HCT116 (cell line): Measurements from ENCODE around the gene SLC4A5. TPM values are rescaled to one million over a fixed set of nuclear protein-coding genes. Genes with fewer than 3 reads are reported as not detected.
"Not testable (repeated sequence)": the region's sequence is repeated elsewhere in the genome, so short reads cannot be mapped to it uniquely, and the experiment has no call there.

Experiments used
- ATAC-seq: fragments of 200-7000 bp; cut with Tn5 transposase; 2 replicates; pipeline ENCODE4 v1.9.1; 2020; ENCODE audit warnings: mild to moderate bottlenecking, moderate library complexity
- BruUV-seq: library from RNA; stranded (reverse); fragments of 400-500 nt; replicated peaks from 2 replicates; lab custom pipeline; 2021; lab: Mats Ljungman, UMichigan
- CTCF ChIA-PET: fragments of 300-600 bp; sonication (Branson Sonifier 250); formaldehyde crosslinking; loops from one replicate; lab custom pipeline; 2021; ENCODE audit warnings: antibody characterized with exemption; lab: Charles Lee
- POLR2A ChIA-PET: fragments of 300-600, 350-600 bp; sonication (Branson Sonifier 250); formaldehyde crosslinking; loops from one replicate; lab custom pipeline; 2021; ENCODE audit warnings: antibody characterized with exemption; lab: Charles Lee
- RAD21 ChIA-PET, 2 experiments: fragments of 300-600 bp; sonication (Branson Sonifier 250); formaldehyde crosslinking; loops; one replicate each; lab custom pipeline; 2023; ENCODE audit warnings: low total read pairs in 2 of 2; ENCODE audit not compliant: uncharacterized antibody in 2 of 2, unreplicated experiment in 2 of 2, low non-redundant PET in 1 of 2; lab: Charles Lee
- DNase-seq: peaks from one replicate; pipeline ENCODE4 v3.0.0-alpha.2; 2010; ENCODE audit warnings: low read depth, low spot score
- H2AFZ ChIP-seq: fragments of 200-600 bp; shearing (Covaris generic), sonication (generic); 2 replicates; pipeline ENCODE4 v1.6.1; 2017; ENCODE audit warnings: low read depth, mixed run types, mixed read lengths, antibody characterized with exemption, low read length; ENCODE audit not compliant: poor library complexity, severe bottlenecking
- H3K27ac ChIP-seq: 2 replicates; pipeline ENCODE4 v1.5.1; 2012; ENCODE audit warnings: low read depth, low read length
- H3K27me3 ChIP-seq: fragments of 200-600 bp; sonication (generic); 2 replicates; pipeline ENCODE4 v1.6.1; 2016; ENCODE audit warnings: mixed run types, low read length, mixed read lengths; ENCODE audit not compliant: insufficient read depth
- H3K36me3 ChIP-seq, 2 experiments: fragments of 200-500 bp in 1 of 2; fragments of 200-600 bp in 1 of 2; sonication (Bioruptor generic) in 1 of 2; sonication (generic) in 1 of 2; 2 replicates each; pipeline versions ENCODE4 v1.5.1 to v1.6.1; 2014 to 2016; ENCODE audit warnings: low read length in 2 of 2, inconsistent platforms in 1 of 2, mixed read lengths in 1 of 2, mixed run types in 1 of 2; ENCODE audit not compliant: insufficient read depth in 2 of 2, control insufficient read depth in 1 of 2
- H3K4me1 ChIP-seq, 2 experiments: fragments of 200-600 bp in 1 of 2; sonication (generic) in 1 of 2; 2 replicates each; pipeline versions ENCODE4 v1.5.1 to v1.6.1; 2012 to 2017; ENCODE audit warnings: low read length in 2 of 2, inconsistent platforms in 1 of 2, mild to moderate bottlenecking in 1 of 2, mixed read lengths in 1 of 2, mixed run types in 1 of 2, moderate library complexity in 1 of 2; ENCODE audit not compliant: insufficient read depth in 2 of 2, control insufficient read depth in 1 of 2
- H3K4me2 ChIP-seq: fragments of 200-600 bp; sonication (generic); 2 replicates; pipeline ENCODE4 v1.6.1; 2017; ENCODE audit warnings: mixed run types, low read length, mixed read lengths
- H3K4me3 ChIP-seq, 2 experiments: fragments of 200-600 bp in 1 of 2; sonication (generic) in 1 of 2; replicated peaks in 1 of 2; 2 replicates each; pipeline ENCODE4 v1.5.1; 2011 to 2016; ENCODE audit warnings: low read length in 2 of 2, control low read depth in 1 of 2, low read depth in 1 of 2, mild to moderate bottlenecking in 1 of 2, mixed read lengths in 1 of 2, mixed run types in 1 of 2
- H3K79me2 ChIP-seq: fragments of 200-600 bp; sonication (generic); 2 replicates; pipeline ENCODE4 v1.6.1; 2017; ENCODE audit warnings: mild to moderate bottlenecking, mixed run types, low read length, moderate library complexity, mixed read lengths; ENCODE audit not compliant: insufficient read depth
- H3K9ac ChIP-seq: fragments of 200-600 bp; sonication (generic); 2 replicates; pipeline ENCODE4 v1.6.1; 2016; ENCODE audit warnings: low read length, mixed read lengths
- H3K9me2 ChIP-seq: fragments of 200-600 bp; sonication (generic), shearing (Covaris generic); 2 replicates; pipeline ENCODE4 v1.6.1; 2017; ENCODE audit warnings: mixed run types, mild to moderate bottlenecking, moderate library complexity; ENCODE audit not compliant: insufficient read depth
- H3K9me3 ChIP-seq, 2 experiments: fragments of 200-500 bp in 1 of 2; fragments of 200-600 bp in 1 of 2; sonication (Bioruptor generic) in 1 of 2; sonication (generic) in 1 of 2; 2 replicates each; pipeline ENCODE4 v1.6.1; 2014 to 2017; ENCODE audit warnings: low read length in 2 of 2, mixed read lengths in 2 of 2, inconsistent platforms in 1 of 2, low read depth in 1 of 2, mild to moderate bottlenecking in 1 of 2, mixed run types in 1 of 2, moderate library complexity in 1 of 2; ENCODE audit not compliant: control insufficient read depth in 1 of 2, insufficient read depth in 1 of 2
- H4K20me1 ChIP-seq: fragments of 200-600 bp; sonication (generic), shearing (Covaris generic); 2 replicates; pipeline ENCODE4 v1.6.1; 2017; ENCODE audit warnings: mixed run types, mild to moderate bottlenecking, moderate library complexity; ENCODE audit not compliant: insufficient read depth
- CTCF ChIP-seq, 3 experiments: fragments of 200-600 bp in 1 of 3; sonication (generic) in 1 of 3; IDR thresholded peaks in 2 of 3; conservative IDR thresholded peaks in 1 of 3; 2 replicates each; pipeline ENCODE4 v1.5.1; 2012 to 2017; ENCODE audit warnings: low read depth in 2 of 3, low read length in 2 of 3, antibody characterized with exemption in 1 of 3, borderline replicate concordance in 1 of 3, control low read depth in 1 of 3, mild to moderate bottlenecking in 1 of 3, mixed read lengths in 1 of 3, mixed run types in 1 of 3, moderate library complexity in 1 of 3; ENCODE audit not compliant: insufficient read depth in 1 of 3
- ELF1 ChIP-seq: IDR thresholded peaks from 2 replicates; pipeline ENCODE4 v1.6.1; 2012; ENCODE audit warnings: low read depth, borderline replicate concordance
- EZH2 ChIP-seq: fragments of 200-600 bp; sonication (generic); IDR thresholded peaks from 2 replicates; pipeline ENCODE4 v1.6.1; 2017; ENCODE audit warnings: antibody characterized with exemption, mixed run types
- EZH2phosphoT487 ChIP-seq: fragments of 200-600 bp; IDR thresholded peaks from 2 replicates; pipeline ENCODE4 v1.6.1; 2018; ENCODE audit warnings: antibody characterized with exemption, borderline replicate concordance
- POLR2A ChIP-seq: IDR thresholded peaks from 2 replicates; pipeline ENCODE4 v1.7.0; 2011; ENCODE audit warnings: borderline replicate concordance; ENCODE audit not compliant: insufficient read depth, insufficient read length; ENCODE audit errors: extremely low read depth
- POLR2AphosphoS5 ChIP-seq: IDR thresholded peaks from 2 replicates; pipeline ENCODE4 v1.6.1; 2011; ENCODE audit warnings: mild to moderate bottlenecking, low read depth, low read length, moderate library complexity
- RAD21 ChIP-seq: IDR thresholded peaks from 2 replicates; pipeline ENCODE4 v1.6.1; 2012; ENCODE audit warnings: low read depth, mild to moderate bottlenecking
- SIN3A ChIP-seq: IDR thresholded peaks from 2 replicates; pipeline ENCODE4 v1.6.1; 2012; ENCODE audit warnings: low read depth
- SP1 ChIP-seq: IDR thresholded peaks from 2 replicates; pipeline ENCODE4 v1.6.1; 2012; ENCODE audit warnings: low read depth
- SRF ChIP-seq: IDR thresholded peaks from 2 replicates; pipeline ENCODE4 v1.6.1; 2012; ENCODE audit warnings: low read depth
- TCF7L2 ChIP-seq: IDR thresholded peaks from 2 replicates; pipeline ENCODE4 v1.7.0; 2011; ENCODE audit warnings: borderline replicate concordance, inconsistent platforms; ENCODE audit not compliant: insufficient read depth, insufficient read length; ENCODE audit errors: extremely low read depth
- YY1 ChIP-seq: IDR thresholded peaks from 2 replicates; pipeline ENCODE4 v1.6.1; 2011; ENCODE audit warnings: low read length, low read depth, moderate library complexity, mild to moderate bottlenecking; ENCODE audit not compliant: insufficient replicate concordance; ENCODE audit errors: extremely low read depth
- ZFX ChIP-seq: fragments of 450-650 bp; IDR thresholded peaks from 2 replicates; pipeline ENCODE4 v1.6.1; 2017
- ZNF274 ChIP-seq: fragments of 200-500 bp; sonication (Bioruptor generic); IDR thresholded peaks from 2 replicates; pipeline ENCODE4 v1.6.1; 2014; ENCODE audit warnings: mild to moderate bottlenecking, low read depth, low read length, inconsistent platforms
- intact Hi-C: fragments of 100-400 bp; cut with micrococcal nuclease; formaldehyde crosslinking; loops from 2 replicates; pipeline ENCODE4 v1.10.0; 2022
- total RNA-seq: library from RNA; stranded (reverse); gene quantifications from one replicate; pipeline ENCODE4 v1.2.1, GENCODE V29; 2021; ENCODE audit not compliant: unreplicated experiment

Gene SLC4A5
- total RNA-seq, 1 experiment from 2014 or later, result 0.91 TPM

DNA sequence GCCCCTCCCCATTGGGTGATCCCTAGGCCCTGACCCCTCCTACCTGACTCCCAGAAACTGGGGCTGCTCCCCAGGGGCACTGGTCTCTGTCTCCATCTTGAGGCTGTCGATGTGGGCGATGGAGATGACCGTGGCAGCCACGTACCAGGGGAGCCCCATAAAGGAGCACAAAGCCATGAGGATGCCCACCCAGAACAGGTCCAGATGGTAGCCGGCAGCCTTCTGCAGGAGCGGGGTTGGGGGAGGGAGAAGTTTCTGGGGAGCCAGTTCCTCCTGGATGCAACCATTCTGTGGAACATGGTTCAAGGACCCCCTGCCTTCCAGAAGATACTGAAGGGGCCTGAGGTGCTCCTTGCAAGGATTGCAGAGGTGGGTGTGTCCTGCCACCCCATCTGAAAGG is 110.8 kb downstream of the SLC4A5 start:
- no peaks in the 10 kb centered on the region for H3K9me3 ChIP-seq
- ChIA-PET CTCF (no interaction called here), RAD21 (no interaction called here), POLR2A (no interaction called here)
- H3K27ac ChIP-seq, result no peak overlapping the region
- ATAC-seq (no peak), DNase-seq (no peak)
- H4K20me1 ChIP-seq, result no peaks in the 10 kb centered on the region
- peak; percentile 10; the same call in 1 of the 2 replicates for TF ChIP-seq RAD21
- TF ChIP-seq EZH2phosphoT487, result no peak
- no peaks in the 10 kb centered on the region for H3K36me3 ChIP-seq
- H3K4me1 ChIP-seq, result 0 out of 4 replicates have a peak, but pooled peaks cover 0 to 2% of the 10 kb centered on the region in 2 experiments
- H3K4me2 ChIP-seq, result no peak overlapping the region
- H3K27me3 ChIP-seq, result no peaks in the 10 kb centered on the region
- no TSS peak for BruUV-seq
- H3K79me2 ChIP-seq, result no peaks in the 10 kb centered on the region
- no peak overlapping the region for H3K9ac ChIP-seq
- no peak overlapping the region for H3K4me3 ChIP-seq
- intact Hi-C loops, result no loop called here
- H2AFZ ChIP-seq, result no peak overlapping the region
- H3K9me2 ChIP-seq, result no peaks in the 10 kb centered on the region

GRCh38 chr2:74229865-74230264 is 113.4 kb downstream of the SLC4A5 start:
- H3K27me3 ChIP-seq, intact Hi-C loops, RAD21 ChIA-PET, POLR2A ChIA-PET, H3K27ac ChIP-seq, H4K20me1 ChIP-seq, H3K36me3 ChIP-seq, H3K9me2 ChIP-seq, H2AFZ ChIP-seq, ATAC-seq, H3K4me1 ChIP-seq, BruUV-seq, CTCF ChIA-PET, H3K4me2 ChIP-seq, H3K9ac ChIP-seq, H3K79me2 ChIP-seq, H3K4me3 ChIP-seq, H3K9me3 ChIP-seq, DNase-seq: not testable (repeated sequence)

GRCh38 chr2:74228772-74229171 is 114.4 kb downstream of the SLC4A5 start:
- RAD21 ChIA-PET, result no interaction called here
- no peak overlapping the region for H3K4me2 ChIP-seq
- H3K4me3 ChIP-seq, result no peak overlapping the region
- BruUV-seq, result no TSS peak
- H3K36me3 ChIP-seq, result no peaks in the 10 kb centered on the region
- 0 out of 4 replicates have a peak, but pooled peaks cover 2 to 6% of the 10 kb centered on the region in 2 experiments for H3K4me1 ChIP-seq
- intact Hi-C loops, result no loop called here
- CTCF ChIA-PET, result no interaction called here
- no peaks in the 10 kb centered on the region for H4K20me1 ChIP-seq
- DNase-seq (no peak), ATAC-seq (no peak)
- no peak overlapping the region for H3K9ac ChIP-seq
- no peaks in the 10 kb centered on the region for H3K27me3 ChIP-seq
- H3K9me2 ChIP-seq, result no peaks in the 10 kb centered on the region
- POLR2A ChIA-PET, result no interaction called here
- no peak overlapping the region for H2AFZ ChIP-seq
- H3K27ac ChIP-seq, result no peak overlapping the region
- no peaks in the 10 kb centered on the region for H3K9me3 ChIP-seq
- H3K79me2 ChIP-seq, result no peaks in the 10 kb centered on the region
- no peak for TF ChIP-seq YY1
- TF ChIP-seq ZFX, result no peak
- no peak for TF ChIP-seq TCF7L2
- TF ChIP-seq ZNF274, result no peak
- no peak for TF ChIP-seq SP1
- no peak for TF ChIP-seq EZH2
- no peak for TF ChIP-seq EZH2phosphoT487
- no peak for TF ChIP-seq SRF
- TF ChIP-seq CTCF (IDR thresholded peaks at IDR 0.05 in 2 of 3, conservative IDR thresholded peaks at IDR 0.05 in 1 of 3; ENCODE audit: borderline replicate concordance in 1 of 3, insufficient read depth in 1 of 3, low read depth in 2 of 3, low read length in 2 of 3), result no peak
- TF ChIP-seq ELF1, result no peak
- no peak for TF ChIP-seq SIN3A
- TF ChIP-seq POLR2AphosphoS5, result no peak
- no peak for TF ChIP-seq POLR2A
